ENCODE measurements around the gene RFLNA. TPM values are rescaled to one million over a fixed set of nuclear protein-coding genes. Genes with fewer than 3 reads are reported as not detected.

The RFLNA gene
- total and polyA plus RNA-seq, 7 experiments from 2014 or later, result 0.09 TPM; not detected in 6

DNA sequence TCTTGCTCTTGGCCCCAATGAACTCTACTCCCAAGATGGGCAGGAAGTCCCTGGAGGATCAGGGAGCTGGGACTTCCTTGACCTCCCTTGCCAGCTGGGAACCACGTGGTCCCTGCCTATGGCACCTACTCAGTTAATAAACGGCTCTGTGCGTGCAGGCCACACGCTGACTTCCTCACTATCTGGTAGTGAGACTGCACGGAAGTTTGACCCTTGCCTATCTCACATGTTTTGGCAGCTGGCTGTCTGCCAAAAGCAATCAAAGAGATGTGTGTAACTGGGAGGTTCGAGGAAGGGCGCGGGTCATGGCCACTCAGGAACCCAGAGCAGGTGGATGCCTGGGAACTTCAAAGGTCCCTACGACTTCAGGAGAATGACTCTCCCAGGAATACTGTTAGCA, 57.9 kb downstream of the RFLNA start:
- CTCF ChIA-PET, result interaction anchor here (0.8 to 1.1 kb wide), 2 partner anchors 10 to 419 kb away, joined by 3 read pairs; no protein-coding TSS in a partner anchor

DNA sequence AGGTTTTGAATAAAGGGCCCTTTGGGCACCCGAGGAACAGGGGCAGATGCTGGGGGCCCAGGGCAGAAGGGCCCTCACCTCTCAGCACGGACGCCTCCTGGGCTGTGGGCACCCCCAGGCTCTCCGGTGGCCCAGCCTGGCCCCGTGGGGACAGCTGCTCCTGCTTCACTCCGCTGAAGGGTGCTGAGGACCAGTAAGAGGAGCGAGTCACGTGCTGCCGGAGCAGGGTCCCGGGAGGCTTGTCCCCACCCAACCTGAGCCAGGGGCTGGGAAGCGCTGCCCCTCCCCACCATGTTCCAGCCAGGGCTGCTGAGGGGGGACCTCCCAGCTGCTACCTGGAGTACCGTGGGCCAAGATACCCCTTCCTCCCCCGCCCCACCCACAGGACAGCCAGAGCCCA, 59.5 kb downstream of the RFLNA start:
- DNase-seq (no peak), ATAC-seq (no peak)
- Mint-ChIP-seq H3K36me3 (peaks cover 8 to 34% (median 11%) of the 10 kb centered on the region in 5 donors), H3K27ac (no peak overlapping the region), H3K4me1 (peaks cover 0 to 6% (median 0%) of the 10 kb centered on the region in 7 donors), H3K9me3 (no peaks in the 10 kb centered on the region), H3K4me3 (no peak overlapping the region), H3K27me3 (no peaks in the 10 kb centered on the region)
- Histone ChIP-seq H3K27me3 (ENCODE audit: control insufficient read depth in 2 of 2, insufficient read depth in 2 of 2, low read length in 2 of 2) (no peaks in the 10 kb centered on the region), H3K36me3 (ENCODE audit: control insufficient read depth in 2 of 3, insufficient read depth in 3 of 3, low read length in 3 of 3) (peaks cover 0 to 100% (median 19%) of the 10 kb centered on the region in 3 experiments), H3K4me3 (ENCODE audit: low read length) (no peak overlapping the region), H3K9me3 (ENCODE audit: control insufficient read depth in 2 of 3, low read length in 3 of 3) (no peaks in the 10 kb centered on the region), H3K27ac (ENCODE audit: low read depth, low read length) (no peak overlapping the region), H3K4me1 (ENCODE audit: control insufficient read depth in 2 of 2, insufficient read depth in 2 of 2, low read length in 2 of 2) (no peaks in the 10 kb centered on the region)
- ChIA-PET CTCF (no interaction called here), POLR2A (no interaction called here)
- intact Hi-C loops (cut with micrococcal nuclease), result no loop called here

More for the DNA sequence above, 57.9 kb downstream of the RFLNA start:
- Mint-ChIP-seq H3K36me3 (peaks cover 6 to 30% (median 11%) of the 10 kb centered on the region in 5 donors), H3K27ac (peak overlapping the region in 2 of 9 donors; percentile 13 to 59), H3K4me3 (no peak overlapping the region), H3K9me3 (no peaks in the 10 kb centered on the region), H3K27me3 (no peaks in the 10 kb centered on the region), H3K4me1 (peaks cover 0 to 6% (median 0%) of the 10 kb centered on the region in 7 donors)
- no peak for DNase-seq
- H3K9me3 ChIP-seq (ENCODE audit: control insufficient read depth in 2 of 3, low read length in 3 of 3), result no peaks in the 10 kb centered on the region
- no peak overlapping the region for H3K27ac ChIP-seq (ENCODE audit: low read depth, low read length)
- ATAC-seq, result no peak
- intact Hi-C loops (cut with micrococcal nuclease), result no loop called here
- no peaks in the 10 kb centered on the region for H3K27me3 ChIP-seq (ENCODE audit: control insufficient read depth in 2 of 2, insufficient read depth in 2 of 2, low read length in 2 of 2)
- no peaks in the 10 kb centered on the region for H3K4me1 ChIP-seq (ENCODE audit: control insufficient read depth in 2 of 2, insufficient read depth in 2 of 2, low read length in 2 of 2)
- peaks cover 0 to 99% (median 19%) of the 10 kb centered on the region in 3 experiments for H3K36me3 ChIP-seq (ENCODE audit: control insufficient read depth in 2 of 3, insufficient read depth in 3 of 3, low read length in 3 of 3)
- no peak overlapping the region for H3K4me3 ChIP-seq (ENCODE audit: low read length)
- POLR2A ChIA-PET, result no interaction called here

DNA sequence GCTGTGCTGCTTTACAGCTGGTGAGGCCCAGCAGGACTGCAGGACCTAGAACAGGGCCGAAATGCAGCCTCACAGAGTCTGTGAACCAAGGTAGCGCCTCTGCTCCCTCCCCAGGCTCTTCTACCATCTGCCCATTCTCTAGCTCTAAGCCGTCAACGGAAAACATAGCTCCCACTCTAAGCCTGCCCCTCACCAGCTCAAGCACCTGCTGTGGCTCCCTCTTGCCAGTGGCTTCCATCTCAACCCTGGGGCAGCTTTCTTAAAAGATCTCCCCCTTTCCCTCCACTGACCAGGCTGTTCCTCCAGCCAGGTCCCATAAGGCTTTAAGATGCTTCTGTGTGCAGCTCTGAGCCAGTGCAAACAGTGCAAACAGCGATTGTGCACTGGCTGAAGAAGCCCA, 61.3 kb downstream of the RFLNA start:
- peaks cover 2 to 30% (median 9%) of the 10 kb centered on the region in 5 donors for H3K36me3 Mint-ChIP-seq

DNA sequence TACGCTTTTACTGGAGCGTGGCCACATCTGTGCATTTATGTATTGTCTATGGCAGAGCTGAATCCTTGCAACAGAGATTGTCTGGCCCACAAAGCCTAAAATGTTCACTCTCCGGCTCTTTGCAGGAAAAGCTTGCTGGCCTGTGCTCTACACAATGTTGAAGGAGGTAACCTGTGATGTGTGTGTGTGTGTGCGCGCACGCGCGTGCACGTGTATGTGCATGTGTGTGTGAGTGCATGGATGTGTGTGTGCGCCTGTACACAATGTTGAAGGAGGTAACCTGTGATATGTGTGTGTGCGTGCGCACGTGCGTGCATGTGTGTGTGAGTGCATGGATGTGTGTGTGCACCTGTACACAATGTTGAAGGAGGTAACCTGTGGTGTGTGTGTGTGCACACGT, 62.7 kb downstream of the RFLNA start:
- H3K36me3 Mint-ChIP-seq, result peaks cover 2 to 36% (median 9%) of the 10 kb centered on the region in 5 donors
- Histone ChIP-seq H3K4me3 (ENCODE audit: low read length) (no peak overlapping the region), H3K27me3 (ENCODE audit: control insufficient read depth in 2 of 2, insufficient read depth in 2 of 2, low read length in 2 of 2) (no peaks in the 10 kb centered on the region), H3K9me3 (ENCODE audit: control insufficient read depth in 2 of 3, low read length in 3 of 3) (no peaks in the 10 kb centered on the region), H3K27ac (ENCODE audit: low read depth, low read length) (no peak overlapping the region), H3K4me1 (ENCODE audit: control insufficient read depth in 2 of 2, insufficient read depth in 2 of 2, low read length in 2 of 2) (no peaks in the 10 kb centered on the region), H3K36me3 (ENCODE audit: control insufficient read depth in 2 of 3, insufficient read depth in 3 of 3, low read length in 3 of 3) (peaks cover 0 to 98% (median 11%) of the 10 kb centered on the region in 3 experiments)
- peaks cover 0 to 2% (median 0%) of the 10 kb centered on the region in 11 donors for H3K9me3 Mint-ChIP-seq
- POLR2A ChIA-PET, result no interaction called here
- H3K4me1 Mint-ChIP-seq, result peaks cover 0 to 6% (median 0%) of the 10 kb centered on the region in 7 donors
- H3K4me3 Mint-ChIP-seq, result no peak overlapping the region
- no peaks in the 10 kb centered on the region for H3K27me3 Mint-ChIP-seq
- CTCF ChIA-PET, result interaction anchor here (0.7 kb wide), 1 partner anchor 11 kb away, joined by 3 read pairs; no protein-coding TSS in a partner anchor
- intact Hi-C loops (cut with micrococcal nuclease), result no loop called here
- ATAC-seq (no peak), DNase-seq (no peak)
- peak overlapping the region in 4 of 9 donors; percentile 25 to 56 (median 34) for H3K27ac Mint-ChIP-seq

More for the DNA sequence above, 61.3 kb downstream of the RFLNA start:
- Histone ChIP-seq H3K36me3 (ENCODE audit: control insufficient read depth in 2 of 3, insufficient read depth in 3 of 3, low read length in 3 of 3) (peaks cover 0 to 99% (median 19%) of the 10 kb centered on the region in 3 experiments), H3K9me3 (ENCODE audit: control insufficient read depth in 2 of 3, low read length in 3 of 3) (no peaks in the 10 kb centered on the region), H3K27me3 (ENCODE audit: control insufficient read depth in 2 of 2, insufficient read depth in 2 of 2, low read length in 2 of 2) (no peaks in the 10 kb centered on the region), H3K4me1 (ENCODE audit: control insufficient read depth in 2 of 2, insufficient read depth in 2 of 2, low read length in 2 of 2) (no peaks in the 10 kb centered on the region), H3K4me3 (ENCODE audit: low read length) (no peak overlapping the region), H3K27ac (ENCODE audit: low read depth, low read length) (no peak overlapping the region)
- ATAC-seq (no peak), DNase-seq (no peak)
- Mint-ChIP-seq H3K27me3 (no peaks in the 10 kb centered on the region), H3K4me1 (peaks cover 0 to 6% (median 0%) of the 10 kb centered on the region in 7 donors), H3K27ac (peak overlapping the region in 1 of 9 donors; percentile 24), H3K9me3 (peaks cover 0 to 2% (median 0%) of the 10 kb centered on the region in 11 donors), H3K4me3 (no peak overlapping the region)
- ChIA-PET CTCF (no interaction called here), POLR2A (no interaction called here)
- intact Hi-C loops (cut with micrococcal nuclease), result no loop called here

DNA sequence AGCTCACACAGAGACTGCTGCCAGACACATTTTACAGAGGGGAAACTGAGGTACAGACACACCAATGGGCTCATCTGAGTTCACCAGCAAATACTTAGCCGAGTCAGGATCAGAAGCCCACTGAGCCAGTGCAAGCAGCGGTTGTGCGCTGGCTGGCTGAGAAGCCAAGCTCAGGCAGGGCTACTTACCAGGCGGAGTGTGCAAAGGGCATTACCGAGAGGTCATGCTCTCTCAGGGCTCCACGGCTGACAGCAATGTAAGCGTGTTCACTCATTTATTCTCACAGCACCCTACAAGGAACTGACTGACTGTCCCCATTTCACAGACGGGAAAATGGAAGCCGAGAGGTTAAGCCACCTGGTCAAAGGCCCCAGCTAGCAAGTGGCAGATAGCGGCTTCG, 63.7 kb downstream of the RFLNA start:
- Histone ChIP-seq H3K4me3 (ENCODE audit: low read length) (no peak overlapping the region), H3K27me3 (ENCODE audit: control insufficient read depth in 2 of 2, insufficient read depth in 2 of 2, low read length in 2 of 2) (no peaks in the 10 kb centered on the region), H3K9me3 (ENCODE audit: control insufficient read depth in 2 of 3, low read length in 3 of 3) (no peaks in the 10 kb centered on the region), H3K36me3 (ENCODE audit: control insufficient read depth in 2 of 3, insufficient read depth in 3 of 3, low read length in 3 of 3) (peaks cover 0 to 95% (median 2%) of the 10 kb centered on the region in 3 experiments), H3K27ac (ENCODE audit: low read depth, low read length) (no peak overlapping the region), H3K4me1 (ENCODE audit: control insufficient read depth in 2 of 2, insufficient read depth in 2 of 2, low read length in 2 of 2) (no peaks in the 10 kb centered on the region)
- ATAC-seq (no peak), DNase-seq (no peak)
- Mint-ChIP-seq H3K27ac (no peak overlapping the region), H3K4me1 (peaks cover 0 to 6% (median 0%) of the 10 kb centered on the region in 7 donors), H3K27me3 (no peaks in the 10 kb centered on the region), H3K4me3 (no peak overlapping the region), H3K36me3 (peaks cover 2 to 36% (median 9%) of the 10 kb centered on the region in 5 donors), H3K9me3 (peaks cover 0 to 2% (median 0%) of the 10 kb centered on the region in 11 donors)
- intact Hi-C loops (cut with micrococcal nuclease), result no loop called here
- CTCF ChIA-PET, result no interaction called here
- POLR2A ChIA-PET, result no interaction called here

DNA sequence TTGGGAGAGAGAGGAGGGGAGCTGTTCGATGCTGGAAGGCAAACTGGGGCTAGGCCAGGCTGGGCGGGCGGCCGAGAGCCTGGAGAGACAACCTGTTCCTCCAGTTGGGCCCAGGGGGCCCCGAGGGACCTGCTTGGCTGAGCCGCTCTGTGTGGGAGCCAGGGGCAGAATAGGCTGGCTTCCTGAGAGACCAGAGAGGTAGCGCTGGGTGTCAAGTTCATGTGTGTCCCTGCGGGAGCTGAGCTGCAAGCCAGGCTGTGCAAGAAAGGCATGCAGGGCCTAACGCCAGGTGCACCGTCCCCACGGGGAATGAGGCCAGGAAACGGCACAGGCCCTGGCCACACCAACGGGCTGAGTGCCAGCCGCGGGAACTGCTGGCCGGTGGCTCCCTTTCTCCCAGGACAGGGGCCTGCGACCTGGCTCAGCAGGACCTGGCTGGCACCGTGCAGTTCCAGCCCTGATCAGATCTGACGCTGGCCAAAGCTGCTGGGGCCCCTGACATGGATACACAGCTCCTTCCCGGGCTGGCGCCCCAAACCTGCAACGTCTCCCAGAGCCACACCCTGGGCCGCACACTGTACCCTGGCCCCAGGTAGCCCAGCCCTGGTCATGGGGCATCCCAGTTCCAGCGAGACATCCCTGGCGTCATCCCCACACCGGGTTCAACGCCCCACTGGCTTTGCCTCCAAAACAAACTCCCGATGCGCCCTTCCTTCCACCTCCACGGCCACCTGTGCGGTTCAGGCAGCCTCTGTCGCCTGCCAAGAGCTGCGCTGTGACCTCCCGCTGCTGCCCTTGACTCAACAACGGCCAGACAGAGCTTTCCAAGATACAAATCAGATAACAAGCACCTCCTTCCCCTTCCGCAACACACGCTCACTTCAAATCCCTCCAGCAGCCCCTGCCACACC, 65.0 kb downstream of the RFLNA start:
- intact Hi-C loops (cut with micrococcal nuclease), result no loop called here
- no peak for DNase-seq
- Mint-ChIP-seq H3K4me3 (no peak overlapping the region), H3K27ac (peak overlapping the region in 2 of 9 donors; percentile 4 to 43), H3K4me1 (peaks cover 0 to 6% (median 0%) of the 10 kb centered on the region in 7 donors), H3K9me3 (peaks cover 0 to 2% (median 0%) of the 10 kb centered on the region in 11 donors), H3K36me3 (peaks cover 2 to 33% (median 9%) of the 10 kb centered on the region in 5 donors), H3K27me3 (no peaks in the 10 kb centered on the region)
- Histone ChIP-seq H3K27me3 (ENCODE audit: control insufficient read depth in 2 of 2, insufficient read depth in 2 of 2, low read length in 2 of 2) (no peaks in the 10 kb centered on the region), H3K9me3 (ENCODE audit: control insufficient read depth in 2 of 3, low read length in 3 of 3) (no peaks in the 10 kb centered on the region), H3K27ac (ENCODE audit: low read depth, low read length) (no peak overlapping the region), H3K36me3 (ENCODE audit: control insufficient read depth in 2 of 3, insufficient read depth in 3 of 3, low read length in 3 of 3) (peaks cover 0 to 95% (median 0%) of the 10 kb centered on the region in 3 experiments), H3K4me1 (ENCODE audit: control insufficient read depth in 2 of 2, insufficient read depth in 2 of 2, low read length in 2 of 2) (no peaks in the 10 kb centered on the region), H3K4me3 (ENCODE audit: low read length) (no peak overlapping the region)
- POLR2A ChIA-PET, result no interaction called here
- ATAC-seq, result no peak
- CTCF ChIA-PET, result no interaction called here

Data from naive thymus-derived CD4-positive, alpha-beta T cell (primary cell).